Ureter (tissue), 1 donor: ENCODE results near the gene NDUFAF2. TPM values are rescaled to one million over a fixed set of nuclear protein-coding genes. Genes with fewer than 3 reads are reported as not detected.
"Not testable (repeated sequence)": the region's sequence is repeated elsewhere in the genome, so short reads cannot be mapped to it uniquely, and the experiment has no call there.

ENCODE experiments used
- DNase-seq: peaks from one replicate; pipeline ENCODE4 v3.0.0-alpha.2; 2020; ENCODE audit warnings: low spot score
- total RNA-seq: library from RNA; stranded (reverse); gene quantifications from one replicate; pipeline ENCODE4 v1.2.4, GENCODE V29; 2023
- donor health status: DM: yes; HTN: yes; CAD: no.

NDUFAF2 gene
- total RNA-seq, 1 donor from 2014 or later = 24.9 TPM

- DNase-seq = no peak
Observed at GRCh38 chr5:60993425-60993824, 48.4 kb downstream of the NDUFAF2 start.

GRCh38 chr5:60993875-60994571 is 49.0 kb downstream of the NDUFAF2 start:
- DNase-seq = no peak

- no peak for DNase-seq
Observed at GRCh38 chr5:60996368-60996767, 51.4 kb downstream of the NDUFAF2 start.

GRCh38 chr5:60997721-60998120 is 52.7 kb downstream of the NDUFAF2 start:
- DNase-seq = no peak

- no peak for DNase-seq
Observed at GRCh38 chr5:61000887-61001286, 55.9 kb downstream of the NDUFAF2 start.

GRCh38 chr5:61001647-61002046 is 56.6 kb downstream of the NDUFAF2 start:
- no peak for DNase-seq

GRCh38 chr5:61002611-61003355 is 57.8 kb downstream of the NDUFAF2 start:
- DNase-seq = no peak

- no peak for DNase-seq
Observed at GRCh38 chr5:61004448-61004847, 59.4 kb downstream of the NDUFAF2 start.

GRCh38 chr5:61009907-61010306 is 64.9 kb downstream of the NDUFAF2 start:
- DNase-seq = no peak

- no peak for DNase-seq
Observed at GRCh38 chr5:61010467-61011454, 65.8 kb downstream of the NDUFAF2 start.

GRCh38 chr5:61018062-61018461 is 73.1 kb downstream of the NDUFAF2 start:
- no peak for DNase-seq

GRCh38 chr5:61019642-61020041 is 74.6 kb downstream of the NDUFAF2 start:
- no peak for DNase-seq

GRCh38 chr5:61020415-61020814 is 75.4 kb downstream of the NDUFAF2 start:
- DNase-seq = no peak

GRCh38 chr5:61023131-61023530 is 78.1 kb downstream of the NDUFAF2 start:
- DNase-seq = no peak

- DNase-seq = no peak
Observed at GRCh38 chr5:61026004-61026403, 81.0 kb downstream of the NDUFAF2 start.

GRCh38 chr5:61028382-61028781 is 83.4 kb downstream of the NDUFAF2 start:
- no peak for DNase-seq

- DNase-seq = no peak
Observed at GRCh38 chr5:61029456-61030162, 84.6 kb downstream of the NDUFAF2 start.

GRCh38 chr5:61030163-61030482 is 85.1 kb downstream of the NDUFAF2 start:
- no peak for DNase-seq

- DNase-seq = not testable (repeated sequence)
Observed at GRCh38 chr5:61031301-61031700, 86.3 kb downstream of the NDUFAF2 start.

- DNase-seq = no peak
Observed at GRCh38 chr5:61044545-61044944, 99.5 kb downstream of the NDUFAF2 start.

- DNase-seq = no peak
Observed at GRCh38 chr5:61047346-61047745, 102.3 kb downstream of the NDUFAF2 start.

- DNase-seq = no peak
Observed at GRCh38 chr5:61048534-61048933, 103.5 kb downstream of the NDUFAF2 start.
